HEK293 (cell line): ENCODE results near the gene HSCB.

ENCODE experiments used
- YY2 ChIP-seq: fragments of 450-650 bp; formaldehyde crosslinking; IDR thresholded peaks from 2 replicates; pipeline ENCODE4 v1.5.1; 2016; ENCODE audit warnings: missing biosample characterization, missing genetic modification characterization
- ZFP41 ChIP-seq: fragments of 450-650 bp; formaldehyde crosslinking; IDR thresholded peaks from 2 replicates; pipeline ENCODE4 v1.5.1; 2016; ENCODE audit warnings: missing biosample characterization, missing genetic modification characterization, borderline replicate concordance
- ZNF175 ChIP-seq: fragments of 450-650 bp; formaldehyde crosslinking; IDR thresholded peaks from 2 replicates; pipeline ENCODE4 v1.5.1; 2016; ENCODE audit warnings: missing biosample characterization, missing genetic modification characterization
- ZNF433 ChIP-seq: fragments of 450-650 bp; formaldehyde crosslinking; IDR thresholded peaks from 2 replicates; pipeline ENCODE4 v1.5.1; 2016; ENCODE audit warnings: missing biosample characterization, missing genetic modification characterization, low read depth
- ZNF624 ChIP-seq: fragments of 450-650 bp; formaldehyde crosslinking; IDR thresholded peaks from 2 replicates; pipeline ENCODE4 v1.5.1; 2017; ENCODE audit warnings: missing biosample characterization, missing genetic modification characterization
- ZNF830 ChIP-seq: fragments of 450-650 bp; IDR thresholded peaks from 2 replicates; pipeline ENCODE4 v1.5.0; 2018; ENCODE audit warnings: missing biosample characterization, missing genetic modification characterization, low read depth, mild to moderate bottlenecking, moderate library complexity
- ZNF843 ChIP-seq: fragments of 450-650 bp; formaldehyde crosslinking; IDR thresholded peaks from 2 replicates; pipeline ENCODE4 v1.5.1; 2016; ENCODE audit warnings: missing biosample characterization, missing genetic modification characterization
- TF ChIP-seq, protein P1 (sequence below): IDR thresholded peaks from 2 replicates; pipeline ENCODE4 v1.6.1; 2011; ENCODE audit warnings: mild to moderate bottlenecking, low read depth, low read length, borderline replicate concordance
- TF ChIP-seq, protein P2 (sequence below): fragments of 450-650 bp; formaldehyde crosslinking; IDR thresholded peaks from 2 replicates; pipeline ENCODE4 v1.5.1; 2016; ENCODE audit warnings: missing biosample characterization, missing genetic modification characterization
- TF ChIP-seq, protein P3 (sequence below): fragments of 450-650 bp; formaldehyde crosslinking; IDR thresholded peaks from 2 replicates; pipeline ENCODE4 v1.5.1; 2017; ENCODE audit warnings: missing biosample characterization, mild to moderate bottlenecking, missing genetic modification characterization, moderate library complexity

DNA sequence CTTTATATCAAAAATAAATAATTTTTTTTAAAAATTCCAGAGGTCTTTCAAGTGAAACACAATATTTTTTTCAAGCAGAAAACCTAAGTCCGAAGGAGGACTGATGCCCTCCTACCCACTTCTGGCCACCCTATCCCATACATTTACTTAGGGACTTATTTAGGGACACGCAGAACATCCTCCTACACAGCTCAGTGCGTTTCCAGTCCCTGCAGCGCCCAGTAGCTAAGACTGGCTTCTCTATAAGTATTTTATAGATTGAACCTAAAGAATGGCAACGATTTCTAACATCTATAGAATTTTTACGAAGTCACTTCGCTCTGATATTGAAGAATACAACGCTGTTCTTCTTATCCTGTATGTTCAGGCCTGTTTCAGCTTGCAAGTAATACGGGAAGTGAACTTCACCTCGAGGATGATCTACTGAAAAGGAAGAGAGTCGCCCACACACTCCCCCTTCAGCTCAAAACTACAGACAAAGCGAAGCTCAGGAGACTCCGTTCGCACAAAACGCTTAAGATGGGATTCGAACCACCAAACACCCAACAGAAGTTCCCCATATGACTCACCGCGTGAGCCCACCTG lies 547 bp upstream of the HSCB start:
- TF ChIP-seq, protein P1, sequence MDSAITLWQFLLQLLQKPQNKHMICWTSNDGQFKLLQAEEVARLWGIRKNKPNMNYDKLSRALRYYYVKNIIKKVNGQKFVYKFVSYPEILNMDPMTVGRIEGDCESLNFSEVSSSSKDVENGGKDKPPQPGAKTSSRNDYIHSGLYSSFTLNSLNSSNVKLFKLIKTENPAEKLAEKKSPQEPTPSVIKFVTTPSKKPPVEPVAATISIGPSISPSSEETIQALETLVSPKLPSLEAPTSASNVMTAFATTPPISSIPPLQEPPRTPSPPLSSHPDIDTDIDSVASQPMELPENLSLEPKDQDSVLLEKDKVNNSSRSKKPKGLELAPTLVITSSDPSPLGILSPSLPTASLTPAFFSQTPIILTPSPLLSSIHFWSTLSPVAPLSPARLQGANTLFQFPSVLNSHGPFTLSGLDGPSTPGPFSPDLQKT = no peak
- TF ChIP-seq, protein P2, sequence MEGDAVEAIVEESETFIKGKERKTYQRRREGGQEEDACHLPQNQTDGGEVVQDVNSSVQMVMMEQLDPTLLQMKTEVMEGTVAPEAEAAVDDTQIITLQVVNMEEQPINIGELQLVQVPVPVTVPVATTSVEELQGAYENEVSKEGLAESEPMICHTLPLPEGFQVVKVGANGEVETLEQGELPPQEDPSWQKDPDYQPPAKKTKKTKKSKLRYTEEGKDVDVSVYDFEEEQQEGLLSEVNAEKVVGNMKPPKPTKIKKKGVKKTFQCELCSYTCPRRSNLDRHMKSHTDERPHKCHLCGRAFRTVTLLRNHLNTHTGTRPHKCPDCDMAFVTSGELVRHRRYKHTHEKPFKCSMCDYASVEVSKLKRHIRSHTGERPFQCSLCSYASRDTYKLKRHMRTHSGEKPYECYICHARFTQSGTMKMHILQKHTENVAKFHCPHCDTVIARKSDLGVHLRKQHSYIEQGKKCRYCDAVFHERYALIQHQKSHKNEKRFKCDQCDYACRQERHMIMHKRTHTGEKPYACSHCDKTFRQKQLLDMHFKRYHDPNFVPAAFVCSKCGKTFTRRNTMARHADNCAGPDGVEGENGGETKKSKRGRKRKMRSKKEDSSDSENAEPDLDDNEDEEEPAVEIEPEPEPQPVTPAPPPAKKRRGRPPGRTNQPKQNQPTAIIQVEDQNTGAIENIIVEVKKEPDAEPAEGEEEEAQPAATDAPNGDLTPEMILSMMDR (tag by site-specific recombination) = no peak
- TF ChIP-seq ZNF624 (tag by site-specific recombination) (no peak), ZNF175 (tag by site-specific recombination) (no peak), ZNF433 (tag by site-specific recombination) (no peak), ZFP41 (tag by site-specific recombination) (no peak), ZNF830 (tag by site-specific recombination) (no peak), ZNF843 (tag by site-specific recombination) (no peak), YY2 (no peak)
- TF ChIP-seq, protein P3, sequence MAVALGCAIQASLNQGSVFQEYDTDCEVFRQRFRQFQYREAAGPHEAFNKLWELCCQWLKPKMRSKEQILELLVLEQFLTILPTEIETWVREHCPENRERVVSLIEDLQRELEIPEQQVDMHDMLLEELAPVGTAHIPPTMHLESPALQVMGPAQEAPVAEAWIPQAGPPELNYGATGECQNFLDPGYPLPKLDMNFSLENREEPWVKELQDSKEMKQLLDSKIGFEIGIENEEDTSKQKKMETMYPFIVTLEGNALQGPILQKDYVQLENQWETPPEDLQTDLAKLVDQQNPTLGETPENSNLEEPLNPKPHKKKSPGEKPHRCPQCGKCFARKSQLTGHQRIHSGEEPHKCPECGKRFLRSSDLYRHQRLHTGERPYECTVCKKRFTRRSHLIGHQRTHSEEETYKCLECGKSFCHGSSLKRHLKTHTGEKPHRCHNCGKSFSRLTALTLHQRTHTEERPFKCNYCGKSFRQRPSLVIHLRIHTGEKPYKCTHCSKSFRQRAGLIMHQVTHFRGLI (tag by site-specific recombination) = no peak
